Right lobe of liver (tissue), 6 donors: ENCODE measurements around the gene PIK3R2. TPM values are rescaled to one million over a fixed set of nuclear protein-coding genes. Genes with fewer than 3 reads are reported as not detected.
A peak's percentile ranks its signal among the peaks of the same experiment; 100 is the strongest.

Experiments used
- ATAC-seq, 4 donors: fragments of 200-7000 bp; cut with Tn5 transposase; one replicate each; pipeline ENCODE4 v1.9.1; 2020; ENCODE audit warnings: mild to moderate bottlenecking in 4 of 4, moderate library complexity in 4 of 4
- DNase-seq, 3 donors: peaks; one replicate each; pipeline ENCODE4 v3.0.0-alpha.2; 2020
- H3K27ac ChIP-seq, 3 donors: fragments of 200-600 bp; one replicate each; pipeline ENCODE4 v1.8.0; 2022
- H3K27me3 ChIP-seq, 2 donors: fragments of 200-600 bp; one replicate each; pipeline ENCODE4 v1.8.0; 2022
- H3K36me3 ChIP-seq, 4 donors: fragments of 200-600 bp; sonication (generic) in 1 of 4; one replicate each; pipeline versions ENCODE4 v1.5.1 to v1.8.0; 2017 to 2022; ENCODE audit warnings: control low read depth in 1 of 4
- H3K4me1 ChIP-seq, 4 donors: fragments of 200-600 bp; sonication (generic) in 1 of 4; one replicate each; pipeline versions ENCODE4 v1.5.1 to v1.8.0; 2017 to 2022; ENCODE audit warnings: control low read depth in 1 of 4
- H3K4me3 ChIP-seq, 3 donors: fragments of 200-600 bp; one replicate each; pipeline ENCODE4 v1.8.0; 2022
- H3K9me3 ChIP-seq, 4 donors: fragments of 200-600 bp; sonication (generic) in 1 of 4; one replicate each; pipeline versions ENCODE4 v1.5.1 to v1.8.0; 2017 to 2022; ENCODE audit warnings: control low read depth in 1 of 4
- CTCF ChIP-seq, 4 donors: fragments of 200-600 bp in 3 of 4; fragments of 450-650 bp in 1 of 4; IDR thresholded peaks; one replicate each; pipeline versions ENCODE4 v1.5.1 to v1.8.0; 2016 to 2022; ENCODE audit warnings: antibody characterized with exemption in 4 of 4, mild to moderate bottlenecking in 2 of 4
- POLR2A ChIP-seq: fragments of 450-650 bp; IDR thresholded peaks from one replicate; pipeline ENCODE4 v1.6.1; 2017; ENCODE audit warnings: antibody characterized with exemption, mild to moderate bottlenecking
- WGBS: methylation state at CpG from one replicate; pipeline ENCODE4 v1.1.6; 2018; ENCODE audit warnings: low coverage, low lambda C conversion rate; ENCODE audit not compliant: insufficient coverage; ENCODE audit errors: missing lambda C conversion rate; 5-methylcytosine and 5-hydroxymethylcytosine counted together
- intact Hi-C, 2 donors: fragments of 100-400 bp; cut with DNase I; formaldehyde crosslinking; loops; one replicate each; pipeline versions ENCODE4 v1.11.2 to v1.14.1; 2022
- total RNA-seq, 6 experiments: library from RNA; depleted of rRNA in 2 of 6; stranded (reverse); fragments of >200 nt in 2 of 6; fragmentation: NEBNext Ultra II Directional in 3 of 6; extraction: Animal tissue kit (Norgen Biotek cat#: 25700) in 3 of 6; gene quantifications; one replicate each; pipeline versions ENCODE4 v1.1.0 to v1.2.4, GENCODE V29; 2016 to 2023
- donor health status: DM: no; HTN: yes; CAD: no.
- donor health status: DM: no; HTN: no; CAD: no.
- donor health status: DM: no; HTN: no; CAD: no.
- donor health status: DM: no; HTN: yes; CAD: no.
- donor health status: DM: no; HTN: yes; CAD: no.

PIK3R2 gene
- total RNA-seq, 6 experiments from 2014 or later = 11.1 to 21.4 (median 14.6) TPM

GRCh38 chr19:18211683-18212082 is 58.7 kb downstream of the PIK3R2 start:
- no peak overlapping the region for H3K4me3 ChIP-seq
- DNase-seq = no peak
- H3K9me3 ChIP-seq = no peaks in the 10 kb centered on the region
- no peaks in the 10 kb centered on the region for H3K36me3 ChIP-seq
- no peak overlapping the region for H3K27ac ChIP-seq
- intact Hi-C loops = loop anchor here (5.0 kb wide), 2 partner anchors 36 to 41 kb away; no protein-coding TSS in a partner anchor
- ATAC-seq = peak in 1 of 4 donors; percentile 13
- WGBS = 62% methylated on average over 10 of the region's 14 CpGs
- H3K4me1 ChIP-seq = no peaks in the 10 kb centered on the region
- TF ChIP-seq CTCF (IDR thresholded peaks at IDR 0.05) (no peak), POLR2A (no peak)
- H3K27me3 ChIP-seq = no peaks in the 10 kb centered on the region

GRCh38 chr19:18214779-18215433 is 61.9 kb downstream of the PIK3R2 start:
- intact Hi-C loops = loop anchor here (5.0 kb wide), 2 partner anchors 32 to 37 kb away; no protein-coding TSS in a partner anchor
- DNase-seq = no peak

DNA sequence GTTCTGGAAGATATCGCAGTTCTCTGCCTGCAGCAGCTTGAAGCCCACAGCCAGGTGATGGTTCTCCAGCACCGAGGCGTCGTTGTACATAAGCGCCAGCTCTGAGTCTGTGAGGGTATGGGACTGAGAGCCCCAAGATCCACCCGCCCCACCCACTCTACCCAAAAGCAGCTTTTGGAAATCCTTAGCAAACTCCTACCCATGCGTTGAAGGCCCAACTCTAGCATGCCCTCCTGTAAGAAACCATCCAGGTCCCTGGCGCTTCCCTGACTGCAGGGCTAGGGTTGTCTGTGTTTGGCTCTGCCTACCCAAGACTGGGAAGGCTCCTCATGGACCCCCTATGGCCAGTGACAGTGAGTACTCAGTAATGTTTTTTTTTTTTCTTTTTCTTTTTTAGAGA is 63.8 kb downstream of the PIK3R2 start:
- ATAC-seq (no peak), DNase-seq (no peak)
- Histone ChIP-seq H3K4me3 (no peak overlapping the region), H3K9me3 (no peaks in the 10 kb centered on the region), H3K36me3 (no peaks in the 10 kb centered on the region), H3K4me1 (no peaks in the 10 kb centered on the region), H3K27me3 (no peaks in the 10 kb centered on the region), H3K27ac (no peak overlapping the region)
- intact Hi-C loops = no loop called here
- TF ChIP-seq CTCF (IDR thresholded peaks at IDR 0.05) (no peak), POLR2A (no peak)
- 100% methylated on average over 4 of the region's 8 CpGs for WGBS

More at GRCh38 chr19:18214779-18215433, 61.9 kb downstream of the PIK3R2 start:
- no peak overlapping the region for H3K4me3 ChIP-seq
- H3K4me1 ChIP-seq = no peaks in the 10 kb centered on the region
- H3K27ac ChIP-seq = no peak overlapping the region
- no peak for ATAC-seq
- TF ChIP-seq POLR2A (no peak), CTCF (IDR thresholded peaks at IDR 0.05) (no peak)
- no peaks in the 10 kb centered on the region for H3K9me3 ChIP-seq
- H3K27me3 ChIP-seq = no peaks in the 10 kb centered on the region
- no peaks in the 10 kb centered on the region for H3K36me3 ChIP-seq
- WGBS = 52% methylated on average over 6 of the region's 7 CpGs

GRCh38 chr19:18218159-18218558 is 65.2 kb downstream of the PIK3R2 start:
- no peak overlapping the region for H3K27ac ChIP-seq
- no peak for DNase-seq
- no peaks in the 10 kb centered on the region for H3K9me3 ChIP-seq
- 100% methylated on average over 3 of the region's 17 CpGs for WGBS
- H3K36me3 ChIP-seq = no peaks in the 10 kb centered on the region
- H3K27me3 ChIP-seq = no peaks in the 10 kb centered on the region
- no peak for ATAC-seq
- TF ChIP-seq POLR2A (no peak), CTCF (IDR thresholded peaks at IDR 0.05) (no peak)
- H3K4me1 ChIP-seq = no peaks in the 10 kb centered on the region
- no peak overlapping the region for H3K4me3 ChIP-seq
- intact Hi-C loops = no loop called here
